ENCODE data around the gene RBM8A. TPM values are rescaled to one million over a fixed set of nuclear protein-coding genes. Genes with fewer than 3 reads are reported as not detected.

Gene RBM8A
- total RNA-seq (10 to 100 TPM; 48.8 to 62.5 TPM), polyA plus RNA-seq (10 to 100 TPM; 52.6 to 66.2 TPM)

- Histone ChIP-seq H3K9me3 (ENCODE audit: control insufficient read depth in 4 of 4, low read length in 3 of 4) (no peaks in the 10 kb centered on the region), H3K36me3 (ENCODE audit: control insufficient read depth in 4 of 4, insufficient read depth in 3 of 4, low read depth in 1 of 4, low read length in 3 of 4) (peaks cover 0 to 3% (median 2%) of the 10 kb centered on the region in 4 donors), H3K27ac (ENCODE audit: low read depth in 1 of 2, low read length in 2 of 2) (peak within 1 kb of the TSS; percentile 95 to 96), H3K9ac (ENCODE audit: low read depth in 1 of 2, low read length in 2 of 2) (peak within 1 kb of the TSS; percentile 92 to 100), H3K27me3 (ENCODE audit: control insufficient read depth in 4 of 4, insufficient read depth in 4 of 4, low read length in 3 of 4) (no peaks in the 10 kb centered on the region), H3K4me1 (ENCODE audit: control insufficient read depth in 4 of 4, insufficient read depth in 4 of 4, low read length in 3 of 4) (peaks cover 0 to 9% (median 6%) of the 10 kb centered on the region in 4 donors), H3K4me3 (ENCODE audit: low read depth in 1 of 3, low read length in 3 of 3) (peak within 1 kb of the TSS; percentile 66 to 96 (median 88))
- under 1% methylated on average over 41 of the region's 41 CpGs for WGBS
- peak; percentile 91 for DNase-seq (ENCODE audit: low spot score)
- peak in 1 of 2 donors; percentile 49 for TF ChIP-seq EGR1 (IDR thresholded peaks at IDR 0.05; ENCODE audit: low read depth in 2 of 2)
- TF ChIP-seq FOXA1 (IDR thresholded peaks at IDR 0.05), result peak; percentile 57
- TF ChIP-seq HNF4G (IDR thresholded peaks at IDR 0.05), result no peak
- TF ChIP-seq NR2F2 (IDR thresholded peaks at IDR 0.05), result peak; percentile 87
- peak; percentile 100 for TF ChIP-seq YY1 (IDR thresholded peaks at IDR 0.05)
- no peak for TF ChIP-seq ATF3 (IDR thresholded peaks at IDR 0.05)
- peak; percentile 54 to 55 for TF ChIP-seq JUND (IDR thresholded peaks at IDR 0.05)
- TF ChIP-seq RAD21 (IDR thresholded peaks at IDR 0.05), result peak; percentile 57 to 60
- peak; percentile 71 to 81 for TF ChIP-seq RXRA (IDR thresholded peaks at IDR 0.05)
- peak; percentile 48 to 51 for TF ChIP-seq HNF4A (conservative IDR thresholded peaks at IDR 0.05)
- peak; percentile 26 for TF ChIP-seq FOXA2 (IDR thresholded peaks at IDR 0.05)
- peak; percentile 86 for TF ChIP-seq SP1 (IDR thresholded peaks at IDR 0.05)
- TF ChIP-seq TAF1 (conservative IDR thresholded peaks at IDR 0.05), result no peak
- peak; percentile 45 for TF ChIP-seq CTCF (IDR thresholded peaks at IDR 0.05; ENCODE audit: low read depth, low read length, missing input control)
- peak; percentile 65 to 90 for TF ChIP-seq GABPA (IDR thresholded peaks at IDR 0.05 in 1 of 2, conservative IDR thresholded peaks at IDR 0.05 in 1 of 2)
- TF ChIP-seq MAX (IDR thresholded peaks at IDR 0.05), result peak; percentile 55
- peak; percentile 97 for TF ChIP-seq ZBTB33 (IDR thresholded peaks at IDR 0.05)
- TF ChIP-seq REST (IDR thresholded peaks at IDR 0.05), result peak; percentile 93
Measured at GRCh38 chr1:145927063-145927886, at the start of gene RBM8A. TSS of gene RBM8A (minus strand) at chr1:145927484. CDS start at chr1:145927426, 58 bp downstream.
